HCT116 (cell line): Measurements from ENCODE around the gene DPH6. TPM values are rescaled to one million over a fixed set of nuclear protein-coding genes. Genes with fewer than 3 reads are reported as not detected.

Experiments
- ATAC-seq: fragments of 200-7000 bp; cut with Tn5 transposase; 2 replicates; pipeline ENCODE4 v1.9.1; 2020; ENCODE audit warnings: mild to moderate bottlenecking, moderate library complexity
- BruUV-seq: library from RNA; stranded (reverse); fragments of 400-500 nt; replicated peaks from 2 replicates; lab custom pipeline; 2021; lab: Mats Ljungman, UMichigan
- CTCF ChIA-PET: fragments of 300-600 bp; sonication (Branson Sonifier 250); formaldehyde crosslinking; loops from one replicate; lab custom pipeline; 2021; ENCODE audit warnings: antibody characterized with exemption; lab: Charles Lee
- POLR2A ChIA-PET: fragments of 300-600, 350-600 bp; sonication (Branson Sonifier 250); formaldehyde crosslinking; loops from one replicate; lab custom pipeline; 2021; ENCODE audit warnings: antibody characterized with exemption; lab: Charles Lee
- RAD21 ChIA-PET, 2 experiments: fragments of 300-600 bp; sonication (Branson Sonifier 250); formaldehyde crosslinking; loops; one replicate each; lab custom pipeline; 2023; ENCODE audit warnings: low total read pairs in 2 of 2; ENCODE audit not compliant: uncharacterized antibody in 2 of 2, unreplicated experiment in 2 of 2, low non-redundant PET in 1 of 2; lab: Charles Lee
- DNase-seq: peaks from one replicate; pipeline ENCODE4 v3.0.0-alpha.2; 2010; ENCODE audit warnings: low read depth, low spot score
- H2AFZ ChIP-seq: fragments of 200-600 bp; shearing (Covaris generic), sonication (generic); 2 replicates; pipeline ENCODE4 v1.6.1; 2017; ENCODE audit warnings: low read depth, mixed run types, mixed read lengths, antibody characterized with exemption, low read length; ENCODE audit not compliant: poor library complexity, severe bottlenecking
- H3K27ac ChIP-seq: 2 replicates; pipeline ENCODE4 v1.5.1; 2012; ENCODE audit warnings: low read depth, low read length
- H3K27me3 ChIP-seq: fragments of 200-600 bp; sonication (generic); 2 replicates; pipeline ENCODE4 v1.6.1; 2016; ENCODE audit warnings: mixed run types, low read length, mixed read lengths; ENCODE audit not compliant: insufficient read depth
- H3K36me3 ChIP-seq, 2 experiments: fragments of 200-500 bp in 1 of 2; fragments of 200-600 bp in 1 of 2; sonication (Bioruptor generic) in 1 of 2; sonication (generic) in 1 of 2; 2 replicates each; pipeline versions ENCODE4 v1.5.1 to v1.6.1; 2014 to 2016; ENCODE audit warnings: low read length in 2 of 2, inconsistent platforms in 1 of 2, mixed read lengths in 1 of 2, mixed run types in 1 of 2; ENCODE audit not compliant: insufficient read depth in 2 of 2, control insufficient read depth in 1 of 2
- H3K4me1 ChIP-seq, 2 experiments: fragments of 200-600 bp in 1 of 2; sonication (generic) in 1 of 2; 2 replicates each; pipeline versions ENCODE4 v1.5.1 to v1.6.1; 2012 to 2017; ENCODE audit warnings: low read length in 2 of 2, inconsistent platforms in 1 of 2, mild to moderate bottlenecking in 1 of 2, mixed read lengths in 1 of 2, mixed run types in 1 of 2, moderate library complexity in 1 of 2; ENCODE audit not compliant: insufficient read depth in 2 of 2, control insufficient read depth in 1 of 2
- H3K4me2 ChIP-seq: fragments of 200-600 bp; sonication (generic); 2 replicates; pipeline ENCODE4 v1.6.1; 2017; ENCODE audit warnings: mixed run types, low read length, mixed read lengths
- H3K4me3 ChIP-seq, 2 experiments: fragments of 200-600 bp in 1 of 2; sonication (generic) in 1 of 2; replicated peaks in 1 of 2; 2 replicates each; pipeline ENCODE4 v1.5.1; 2011 to 2016; ENCODE audit warnings: low read length in 2 of 2, control low read depth in 1 of 2, low read depth in 1 of 2, mild to moderate bottlenecking in 1 of 2, mixed read lengths in 1 of 2, mixed run types in 1 of 2
- H3K79me2 ChIP-seq: fragments of 200-600 bp; sonication (generic); 2 replicates; pipeline ENCODE4 v1.6.1; 2017; ENCODE audit warnings: mild to moderate bottlenecking, mixed run types, low read length, moderate library complexity, mixed read lengths; ENCODE audit not compliant: insufficient read depth
- H3K9ac ChIP-seq: fragments of 200-600 bp; sonication (generic); 2 replicates; pipeline ENCODE4 v1.6.1; 2016; ENCODE audit warnings: low read length, mixed read lengths
- H3K9me2 ChIP-seq: fragments of 200-600 bp; sonication (generic), shearing (Covaris generic); 2 replicates; pipeline ENCODE4 v1.6.1; 2017; ENCODE audit warnings: mixed run types, mild to moderate bottlenecking, moderate library complexity; ENCODE audit not compliant: insufficient read depth
- H3K9me3 ChIP-seq, 2 experiments: fragments of 200-500 bp in 1 of 2; fragments of 200-600 bp in 1 of 2; sonication (Bioruptor generic) in 1 of 2; sonication (generic) in 1 of 2; 2 replicates each; pipeline ENCODE4 v1.6.1; 2014 to 2017; ENCODE audit warnings: low read length in 2 of 2, mixed read lengths in 2 of 2, inconsistent platforms in 1 of 2, low read depth in 1 of 2, mild to moderate bottlenecking in 1 of 2, mixed run types in 1 of 2, moderate library complexity in 1 of 2; ENCODE audit not compliant: control insufficient read depth in 1 of 2, insufficient read depth in 1 of 2
- H4K20me1 ChIP-seq: fragments of 200-600 bp; sonication (generic), shearing (Covaris generic); 2 replicates; pipeline ENCODE4 v1.6.1; 2017; ENCODE audit warnings: mixed run types, mild to moderate bottlenecking, moderate library complexity; ENCODE audit not compliant: insufficient read depth
- ATF3 ChIP-seq: IDR thresholded peaks from 2 replicates; pipeline ENCODE4 v1.6.1; 2012
- CBX3 ChIP-seq: IDR thresholded peaks from 2 replicates; pipeline ENCODE4 v1.6.1; 2012; ENCODE audit warnings: low read depth
- CEBPB ChIP-seq: IDR thresholded peaks from 2 replicates; pipeline ENCODE4 v1.6.1; 2012; ENCODE audit warnings: low read depth
- EGR1 ChIP-seq: IDR thresholded peaks from 2 replicates; pipeline ENCODE4 v1.6.1; 2012; ENCODE audit warnings: low read depth
- ELF1 ChIP-seq: IDR thresholded peaks from 2 replicates; pipeline ENCODE4 v1.6.1; 2012; ENCODE audit warnings: low read depth, borderline replicate concordance
- EZH2phosphoT487 ChIP-seq: fragments of 200-600 bp; IDR thresholded peaks from 2 replicates; pipeline ENCODE4 v1.6.1; 2018; ENCODE audit warnings: antibody characterized with exemption, borderline replicate concordance
- JUND ChIP-seq: IDR thresholded peaks from 2 replicates; pipeline ENCODE4 v1.6.1; 2012
- MAX ChIP-seq: IDR thresholded peaks from 2 replicates; pipeline ENCODE4 v1.6.1; 2012
- POLR2AphosphoS5 ChIP-seq: IDR thresholded peaks from 2 replicates; pipeline ENCODE4 v1.6.1; 2011; ENCODE audit warnings: mild to moderate bottlenecking, low read depth, low read length, moderate library complexity
- RAD21 ChIP-seq: IDR thresholded peaks from 2 replicates; pipeline ENCODE4 v1.6.1; 2012; ENCODE audit warnings: low read depth, mild to moderate bottlenecking
- REST ChIP-seq: IDR thresholded peaks from 2 replicates; pipeline ENCODE4 v1.6.1; 2012; ENCODE audit warnings: low read depth
- SIN3A ChIP-seq: IDR thresholded peaks from 2 replicates; pipeline ENCODE4 v1.6.1; 2012; ENCODE audit warnings: low read depth
- SRF ChIP-seq: IDR thresholded peaks from 2 replicates; pipeline ENCODE4 v1.6.1; 2012; ENCODE audit warnings: low read depth
- TCF7L2 ChIP-seq: IDR thresholded peaks from 2 replicates; pipeline ENCODE4 v1.7.0; 2011; ENCODE audit warnings: borderline replicate concordance, inconsistent platforms; ENCODE audit not compliant: insufficient read depth, insufficient read length; ENCODE audit errors: extremely low read depth
- YY1 ChIP-seq: IDR thresholded peaks from 2 replicates; pipeline ENCODE4 v1.6.1; 2011; ENCODE audit warnings: low read length, low read depth, moderate library complexity, mild to moderate bottlenecking; ENCODE audit not compliant: insufficient replicate concordance; ENCODE audit errors: extremely low read depth
- ZBTB33 ChIP-seq: IDR thresholded peaks from 2 replicates; pipeline ENCODE4 v1.6.1; 2011; ENCODE audit warnings: mild to moderate bottlenecking, low read length, moderate library complexity; ENCODE audit not compliant: insufficient replicate concordance; ENCODE audit errors: extremely low read depth
- ZFX ChIP-seq: fragments of 450-650 bp; IDR thresholded peaks from 2 replicates; pipeline ENCODE4 v1.6.1; 2017
- ZNF274 ChIP-seq: fragments of 200-500 bp; sonication (Bioruptor generic); IDR thresholded peaks from 2 replicates; pipeline ENCODE4 v1.6.1; 2014; ENCODE audit warnings: mild to moderate bottlenecking, low read depth, low read length, inconsistent platforms
- intact Hi-C: fragments of 100-400 bp; cut with micrococcal nuclease; formaldehyde crosslinking; loops from 2 replicates; pipeline ENCODE4 v1.10.0; 2022
- total RNA-seq: library from RNA; stranded (reverse); gene quantifications from one replicate; pipeline ENCODE4 v1.2.1, GENCODE V29; 2021; ENCODE audit not compliant: unreplicated experiment

DPH6 gene
- total RNA-seq, 1 experiment from 2014 or later: 18.2 TPM

- intact Hi-C loops: no loop called here
- Histone ChIP-seq H3K79me2 (no peaks in the 10 kb centered on the region), H3K4me2 (no peak overlapping the region), H4K20me1 (no peaks in the 10 kb centered on the region), H3K9me3 (no peaks in the 10 kb centered on the region), H3K9ac (no peak overlapping the region), H3K27ac (no peak overlapping the region), H3K4me3 (no peak overlapping the region), H3K36me3 (no peaks in the 10 kb centered on the region), H3K27me3 (no peaks in the 10 kb centered on the region), H2AFZ (no peak overlapping the region), H3K4me1 (peaks cover 12 to 14% of the 10 kb centered on the region in 2 experiments), H3K9me2 (no peaks in the 10 kb centered on the region)
- RAD21 ChIA-PET: no interaction called here
- ATAC-seq: no peak
- BruUV-seq: no TSS peak
- no peak for TF ChIP-seq ATF3
- no peak for TF ChIP-seq EZH2phosphoT487
- TF ChIP-seq SRF: no peak
- TF ChIP-seq ZNF274: no peak
- TF ChIP-seq ELF1: no peak
- no peak for TF ChIP-seq TCF7L2
- no peak for TF ChIP-seq ZFX
- TF ChIP-seq MAX: no peak
- TF ChIP-seq POLR2AphosphoS5: no peak
- TF ChIP-seq JUND: no peak
- TF ChIP-seq ZBTB33: no peak
- TF ChIP-seq REST: no peak
- TF ChIP-seq CEBPB: no peak
- TF ChIP-seq EGR1: no peak
- no peak for TF ChIP-seq YY1
- no peak for TF ChIP-seq CBX3
- no peak for TF ChIP-seq SIN3A
- TF ChIP-seq RAD21: no peak
- no peak for DNase-seq
- CTCF ChIA-PET: no interaction called here
- POLR2A ChIA-PET: no interaction called here
These were observed 14.3 kb upstream of the DPH6 start for GRCh38 chr15:35560258-35560657.
